Measurements from ENCODE around the gene RAB10.

RAB10 gene

DNA sequence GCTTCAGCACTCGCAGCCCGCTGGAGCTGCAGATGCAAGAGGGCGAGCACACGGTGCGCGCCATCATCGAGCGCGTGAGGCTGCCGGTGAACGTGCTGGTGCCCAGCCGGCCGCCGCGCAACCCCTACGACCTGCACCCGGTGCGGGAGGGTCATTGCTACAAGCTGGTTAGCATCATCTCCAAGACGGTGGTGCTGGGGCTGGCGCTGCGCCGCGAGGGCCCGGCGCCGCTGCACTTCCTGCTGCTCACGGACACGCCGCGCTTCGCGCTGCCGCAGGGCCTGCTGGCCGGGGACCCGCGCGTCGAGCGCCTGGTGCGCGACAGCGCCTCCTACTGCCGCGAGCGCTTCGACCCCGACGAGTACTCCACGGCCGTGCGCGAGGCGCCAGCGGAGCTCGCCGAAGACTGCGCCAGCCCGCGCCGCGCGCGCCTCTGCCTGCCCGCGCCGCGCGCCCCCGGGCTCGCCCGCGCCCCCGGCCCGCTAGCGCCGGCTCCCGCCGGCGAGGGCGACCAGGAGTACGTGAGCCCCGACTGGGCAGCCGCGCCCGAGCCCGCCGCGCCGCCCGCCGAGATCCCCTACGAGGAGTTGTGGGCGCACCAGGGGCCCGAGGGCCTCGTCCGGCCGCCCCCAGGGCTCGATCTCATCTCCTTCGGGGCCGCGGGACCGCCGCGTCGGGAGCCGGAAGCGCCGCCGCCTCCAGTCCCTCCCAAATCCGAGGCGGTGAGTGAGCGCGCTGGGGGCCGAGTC, 150.8 kb downstream of the RAB10 start:
- DNase-seq: peak; percentile 92

GRCh38 chr2:26185304-26185928, 151.5 kb downstream of the RAB10 start:
- DNase-seq: no peak

DNA sequence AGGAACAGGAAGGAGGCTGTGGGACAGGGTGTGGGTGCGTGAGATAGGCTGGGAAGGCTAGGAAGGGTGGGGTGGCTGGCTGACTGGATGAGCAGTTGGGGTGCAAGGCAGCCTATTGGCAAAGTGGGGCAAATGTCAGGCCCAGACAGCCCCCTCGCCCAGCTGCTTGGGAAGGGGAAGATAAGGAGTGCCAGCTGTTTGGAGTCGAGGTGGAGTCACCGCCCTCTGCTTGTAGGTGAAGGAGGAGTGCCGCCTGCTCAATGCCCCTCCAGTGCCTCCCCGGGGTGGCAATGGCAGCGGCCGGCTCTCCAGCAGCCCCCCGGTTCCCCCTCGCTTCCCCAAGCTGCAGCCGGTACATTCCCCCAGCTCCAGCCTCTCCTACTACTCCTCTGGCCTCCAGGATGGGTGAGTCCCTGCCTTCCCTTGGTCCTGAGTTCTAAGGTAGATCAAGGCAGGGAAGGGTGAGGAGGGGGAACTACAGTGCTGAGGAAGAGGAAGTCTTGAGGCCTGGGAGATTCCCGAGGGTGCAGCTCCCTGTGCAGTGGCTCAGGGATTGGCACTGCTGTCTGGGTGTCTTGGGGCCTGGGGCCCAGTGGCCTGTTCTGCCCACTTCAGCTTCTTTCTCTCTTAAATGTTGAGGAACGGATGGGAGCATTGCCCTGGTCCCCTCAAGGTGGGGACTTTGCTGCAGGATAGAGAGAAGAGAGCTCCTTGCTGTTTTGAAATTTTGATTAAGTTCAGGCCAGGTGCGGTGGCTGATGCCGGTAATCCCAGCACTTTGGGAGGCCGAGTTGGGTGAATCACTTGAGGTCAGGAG, 152.3 kb downstream of the RAB10 start:
- no peak for DNase-seq

Measured in right hindlimb (tissue), 1 donor.